C4-2B (cell line): ENCODE data around the gene CNGA1.

Experiments
- H3K27ac ChIP-seq: fragments of 450-650 bp; 2 replicates; pipeline ENCODE4 v1.5.1; 2017
- ZFX ChIP-seq: fragments of 450-650 bp; IDR thresholded peaks from 2 replicates; pipeline ENCODE4 v1.6.1; 2017
- TF ChIP-seq, protein P1 (sequence below): fragments of 450-650 bp; conservative IDR thresholded peaks from 2 replicates; pipeline ENCODE4 v1.5.1; 2017; ENCODE audit warnings: mild to moderate bottlenecking

The CNGA1 gene

DNA sequence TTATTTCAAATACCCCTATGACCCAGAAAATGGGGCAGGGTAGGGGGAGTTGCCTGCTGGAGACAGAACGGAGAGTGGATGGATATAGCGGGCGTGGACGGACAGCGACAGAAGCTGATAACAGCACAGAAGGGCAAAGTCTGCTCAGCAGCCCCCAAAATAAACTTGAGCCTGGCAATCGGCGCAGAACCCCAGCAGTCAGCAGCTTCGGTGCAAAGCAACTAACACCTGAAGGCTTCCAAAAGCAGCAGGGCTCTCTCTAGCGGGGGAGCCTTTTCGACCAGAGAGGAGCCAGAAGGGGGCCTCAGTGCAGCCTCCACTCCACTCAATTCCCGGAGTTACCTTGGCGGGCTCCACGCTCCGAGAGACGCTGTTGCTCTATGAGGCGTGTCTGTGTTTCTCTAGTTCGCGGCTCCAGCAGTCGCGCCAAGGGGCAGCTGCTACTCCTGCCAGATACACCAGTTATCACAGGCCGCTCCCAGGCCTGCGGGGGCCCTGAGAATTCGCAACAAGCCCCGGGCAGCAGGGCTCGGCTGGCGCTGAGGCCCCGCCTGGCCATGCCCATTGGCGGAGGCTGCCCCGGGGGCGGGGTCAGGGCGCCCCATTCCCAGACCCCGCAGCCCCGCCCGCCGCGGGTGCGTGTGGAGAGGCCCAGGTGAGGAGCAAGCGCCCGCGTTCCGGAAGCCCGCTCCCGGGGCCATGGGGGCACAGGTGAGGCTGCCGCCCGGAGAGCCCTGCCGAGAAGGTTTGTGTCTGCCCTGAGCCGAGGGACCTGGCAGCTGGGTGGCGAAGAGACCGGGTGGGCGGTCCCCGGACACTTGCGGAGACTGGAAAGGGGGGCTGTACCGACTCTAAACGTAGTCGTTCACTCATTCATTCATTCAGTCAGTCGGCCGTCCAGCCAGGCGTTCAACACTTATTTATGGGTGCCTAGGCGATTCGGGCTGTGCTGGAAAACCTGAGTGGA is at the start of gene CNGA1, which contains the start of gene NIPAL1:
TSS of gene CNGA1 (minus strand) at position 541 of the 967 bp plus-strand sequence. CDS start 63,992 bp downstream, outside the sequence.
TSS of gene NIPAL1 (plus strand) at position 632 of the 967 bp plus-strand sequence. CDS start at position 700, 68 bp downstream.
- TF ChIP-seq, protein P1, sequence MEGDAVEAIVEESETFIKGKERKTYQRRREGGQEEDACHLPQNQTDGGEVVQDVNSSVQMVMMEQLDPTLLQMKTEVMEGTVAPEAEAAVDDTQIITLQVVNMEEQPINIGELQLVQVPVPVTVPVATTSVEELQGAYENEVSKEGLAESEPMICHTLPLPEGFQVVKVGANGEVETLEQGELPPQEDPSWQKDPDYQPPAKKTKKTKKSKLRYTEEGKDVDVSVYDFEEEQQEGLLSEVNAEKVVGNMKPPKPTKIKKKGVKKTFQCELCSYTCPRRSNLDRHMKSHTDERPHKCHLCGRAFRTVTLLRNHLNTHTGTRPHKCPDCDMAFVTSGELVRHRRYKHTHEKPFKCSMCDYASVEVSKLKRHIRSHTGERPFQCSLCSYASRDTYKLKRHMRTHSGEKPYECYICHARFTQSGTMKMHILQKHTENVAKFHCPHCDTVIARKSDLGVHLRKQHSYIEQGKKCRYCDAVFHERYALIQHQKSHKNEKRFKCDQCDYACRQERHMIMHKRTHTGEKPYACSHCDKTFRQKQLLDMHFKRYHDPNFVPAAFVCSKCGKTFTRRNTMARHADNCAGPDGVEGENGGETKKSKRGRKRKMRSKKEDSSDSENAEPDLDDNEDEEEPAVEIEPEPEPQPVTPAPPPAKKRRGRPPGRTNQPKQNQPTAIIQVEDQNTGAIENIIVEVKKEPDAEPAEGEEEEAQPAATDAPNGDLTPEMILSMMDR = peak; percentile 49
- TF ChIP-seq ZFX = peak; percentile 30; the same call in 1 of the 2 replicates
- H3K27ac ChIP-seq = peak within 1 kb of the TSS; percentile 47

DNA sequence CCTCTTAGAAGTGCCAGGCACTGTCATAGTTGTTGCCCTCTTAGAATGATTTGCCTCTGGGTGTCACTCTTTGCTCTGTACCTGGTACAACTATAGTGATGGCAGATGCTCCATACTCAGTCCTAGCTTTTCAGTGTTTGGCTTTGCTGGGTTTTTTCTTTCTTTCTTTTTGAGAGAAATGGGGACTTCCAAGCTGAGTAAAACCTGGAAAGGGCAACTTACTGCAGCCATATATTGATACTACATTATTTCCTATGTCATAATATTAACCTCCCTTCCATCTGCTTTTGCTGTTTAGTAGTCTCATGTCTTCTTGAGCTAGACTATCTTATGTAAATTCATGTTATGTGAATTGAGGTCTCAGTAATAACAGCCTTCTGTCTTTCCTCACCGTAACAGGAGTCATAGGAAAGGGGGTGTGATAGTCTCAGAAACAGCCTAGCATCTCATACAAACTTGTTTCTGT is 49.1 kb upstream of the CNGA1 start:
- TF ChIP-seq, protein P1 = no peak
- TF ChIP-seq ZFX = no peak
- no peak overlapping the region for H3K27ac ChIP-seq

DNA sequence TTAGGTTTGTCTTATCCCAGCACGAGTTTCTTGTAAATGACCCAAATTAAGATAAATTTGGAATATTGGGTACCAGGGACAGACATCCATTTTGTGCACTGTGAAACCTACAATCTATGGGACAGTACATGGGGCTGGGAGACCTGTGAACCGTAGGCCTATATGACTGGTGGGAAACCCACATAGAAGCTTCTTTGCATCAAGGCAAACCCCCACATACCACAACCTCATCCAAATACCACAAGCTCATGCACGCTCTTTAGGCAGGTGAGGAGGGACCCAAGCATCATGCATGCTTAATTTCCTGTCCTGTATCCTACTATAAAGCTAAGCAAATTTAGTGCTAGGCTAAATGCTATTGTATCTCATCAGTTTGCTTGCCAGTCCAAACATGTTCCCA is 47.9 kb upstream of the CNGA1 start:
- TF ChIP-seq, protein P1 = no peak
- TF ChIP-seq ZFX = no peak

DNA sequence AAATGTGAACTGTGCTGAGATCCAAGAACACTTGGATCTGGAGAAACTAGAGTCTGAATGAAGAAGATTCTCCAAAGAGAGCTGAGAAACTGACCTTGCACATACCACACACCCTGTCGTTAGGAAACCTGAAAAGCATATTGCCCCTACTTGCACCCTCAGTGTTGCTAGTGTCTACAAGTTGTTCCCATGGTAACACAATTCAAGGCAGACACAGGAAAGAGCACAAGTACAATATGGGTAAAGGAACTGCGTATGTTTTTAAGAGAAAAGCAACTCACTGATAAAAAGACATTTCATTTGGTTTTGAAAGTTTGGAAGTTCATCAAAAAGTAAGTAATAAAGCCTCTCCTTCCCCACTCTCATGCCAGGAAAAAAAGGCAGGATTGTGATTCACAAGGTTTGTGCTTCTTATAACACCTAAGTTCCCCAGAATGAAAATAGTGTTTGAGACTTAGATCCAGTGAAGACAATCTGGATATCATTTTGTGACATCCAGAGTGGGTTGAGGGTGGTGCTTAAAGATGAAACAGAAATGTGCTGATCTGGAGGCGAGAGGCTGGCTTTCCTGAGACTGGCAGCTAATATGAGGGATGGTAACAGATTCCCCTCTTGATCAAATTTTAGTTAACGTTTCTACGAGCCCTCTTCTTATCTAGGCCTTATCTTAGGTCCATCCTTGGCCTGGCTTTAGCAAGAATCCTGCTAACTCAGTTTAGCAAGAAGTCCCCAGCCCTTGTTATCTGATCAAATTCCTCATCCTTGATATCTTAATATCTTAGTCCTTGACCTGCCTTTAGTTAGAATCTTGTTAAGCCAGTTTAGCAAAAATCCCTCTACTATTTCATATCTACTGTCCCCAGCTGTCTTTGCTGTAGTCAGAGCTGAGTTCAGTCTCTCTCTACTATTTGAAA is 42.4 kb upstream of the CNGA1 start:
- H3K27ac ChIP-seq = no peak overlapping the region
- TF ChIP-seq ZFX = no peak
- TF ChIP-seq, protein P1 = no peak

More for the DNA sequence above, 47.9 kb upstream of the CNGA1 start:
- no peak overlapping the region for H3K27ac ChIP-seq

DNA sequence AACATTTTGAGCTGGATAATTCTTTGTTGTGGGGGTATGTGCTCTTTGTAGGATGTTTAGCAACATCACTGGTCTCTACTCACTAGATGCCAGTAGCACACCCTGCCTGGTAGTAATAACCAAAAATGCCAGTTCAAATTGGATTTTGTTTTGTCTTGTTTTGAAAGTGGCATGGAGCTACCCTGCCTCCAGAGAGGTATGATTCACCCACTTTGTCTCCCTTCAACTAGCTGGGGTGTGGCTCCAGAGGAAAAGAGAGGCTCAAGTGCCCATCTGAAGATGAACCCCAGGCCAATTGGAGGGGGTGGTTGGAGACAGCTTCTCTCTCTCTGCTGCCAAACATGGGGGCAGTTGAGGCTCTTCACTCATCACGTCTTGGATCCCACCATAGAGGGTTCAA is 34.6 kb upstream of the CNGA1 start:
- H3K27ac ChIP-seq = no peak overlapping the region
- no peak for TF ChIP-seq ZFX
- TF ChIP-seq, protein P1 = no peak

DNA sequence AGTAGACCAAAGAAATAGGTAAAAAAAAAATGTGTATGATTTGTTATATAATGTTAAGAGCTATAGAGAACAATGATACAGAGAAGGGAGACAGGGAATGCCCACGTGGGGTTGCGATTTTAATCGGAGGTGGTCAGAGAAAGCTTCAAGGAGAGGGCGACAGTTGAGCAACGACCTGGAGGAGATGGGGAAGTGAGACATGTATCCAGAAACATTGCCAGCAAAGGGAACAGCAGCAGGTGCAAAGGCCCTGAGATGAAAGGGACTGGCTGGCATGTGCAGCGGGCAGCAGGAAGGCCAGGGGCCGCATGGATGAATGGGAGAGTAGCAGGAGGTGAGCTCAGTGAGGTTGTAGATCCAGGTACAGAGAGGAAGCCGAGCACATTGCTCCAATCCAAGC is 33.0 kb upstream of the CNGA1 start:
- H3K27ac ChIP-seq = no peak overlapping the region
- no peak for TF ChIP-seq ZFX
- TF ChIP-seq, protein P1 = no peak
